Middle frontal gyrus (tissue), 1 donor: Measurements from ENCODE around the gene AGBL4.
"Not testable (repeated sequence)": the region's sequence is repeated elsewhere in the genome, so short reads cannot be mapped to it uniquely, and the experiment has no call there.

Experiments used
- DNase-seq: peaks from one replicate; pipeline ENCODE4 v3.0.0-alpha.2; 2015; ENCODE audit warnings: low spot score; ENCODE audit errors: extremely low spot score

The AGBL4 gene

DNA sequence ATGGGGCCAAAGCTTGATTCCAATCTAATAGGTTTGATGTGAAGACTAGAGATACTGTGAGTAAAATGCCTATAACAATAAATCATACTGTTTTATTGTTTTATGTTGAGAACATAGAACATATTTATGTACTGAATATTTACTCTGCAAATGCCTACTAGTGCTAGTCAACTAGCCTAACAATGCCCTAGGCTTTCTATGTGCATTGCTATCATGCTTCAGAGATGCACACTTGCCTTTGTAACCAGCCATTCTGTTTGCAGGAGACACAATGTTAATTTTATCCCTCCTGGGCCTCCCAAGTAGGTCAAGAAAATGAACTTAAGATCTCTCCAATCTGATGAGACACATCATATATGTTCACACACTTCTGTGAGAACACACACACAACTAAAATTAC lies 716.3 kb downstream of the AGBL4 start:
- DNase-seq = no peak

DNA sequence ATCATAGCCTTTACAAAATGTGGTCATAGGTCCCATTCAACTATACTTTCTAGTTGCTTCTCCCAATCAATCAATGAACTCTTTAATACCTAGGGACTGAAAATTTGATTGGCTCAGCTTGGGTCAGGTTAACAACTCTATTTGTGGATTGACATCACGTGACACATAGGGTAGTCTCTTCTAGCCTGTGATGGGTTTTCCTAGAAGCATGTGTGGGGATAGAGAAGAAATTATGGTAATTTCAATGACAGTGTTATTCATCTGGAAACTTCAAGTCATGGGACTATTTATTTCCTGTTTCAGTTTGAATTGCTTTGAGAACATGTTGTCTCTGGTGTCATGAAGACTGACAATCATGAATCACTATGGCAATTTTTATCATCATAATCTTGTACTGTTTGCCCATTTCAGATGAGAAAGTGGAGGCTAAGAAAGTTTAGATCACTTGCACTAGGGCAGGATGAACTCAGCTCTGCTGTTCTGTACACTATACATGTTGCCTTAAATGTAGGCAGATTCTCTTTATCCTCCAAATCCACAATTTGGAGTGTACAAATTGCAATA lies 717.2 kb downstream of the AGBL4 start:
- DNase-seq = no peak

DNA sequence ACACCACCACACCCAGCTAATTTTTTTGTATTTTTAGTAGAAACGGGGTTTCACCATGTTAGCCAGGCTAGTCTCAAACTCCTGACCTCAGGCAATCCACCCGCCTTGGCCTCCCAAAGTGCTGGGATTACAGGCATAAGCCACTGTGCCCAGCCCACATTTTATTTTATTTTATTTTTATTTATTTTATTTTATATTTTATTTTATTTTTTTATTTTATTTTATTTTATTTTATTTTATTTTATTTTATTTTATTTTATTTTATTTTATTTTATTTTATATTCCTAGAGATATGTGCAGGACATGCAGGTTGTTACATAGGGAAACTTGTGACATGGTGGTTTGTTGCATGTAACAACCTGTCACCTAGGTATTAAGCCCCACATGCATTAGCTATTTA lies 721.4 kb downstream of the AGBL4 start:
- not testable (repeated sequence) for DNase-seq

DNA sequence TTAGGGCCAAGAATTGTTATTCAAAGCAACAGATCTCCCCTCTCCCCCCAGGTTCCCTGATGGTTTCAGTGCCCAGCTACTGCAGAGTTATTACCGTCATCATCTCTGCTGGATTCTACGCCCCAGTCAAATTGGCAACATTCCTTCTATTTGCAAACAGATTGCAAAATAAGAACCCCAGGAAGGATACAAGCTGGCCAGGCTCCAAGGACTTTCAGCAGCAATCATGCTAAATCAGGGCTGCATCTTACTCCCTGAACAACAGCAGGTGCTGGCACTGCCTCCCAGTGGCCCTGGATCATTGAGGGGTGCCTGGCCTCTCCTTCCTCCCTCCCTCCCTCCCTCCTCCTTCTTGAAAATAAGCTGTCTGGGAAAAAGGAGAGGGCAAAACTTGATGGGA lies 725.5 kb downstream of the AGBL4 start:
- no peak for DNase-seq

DNA sequence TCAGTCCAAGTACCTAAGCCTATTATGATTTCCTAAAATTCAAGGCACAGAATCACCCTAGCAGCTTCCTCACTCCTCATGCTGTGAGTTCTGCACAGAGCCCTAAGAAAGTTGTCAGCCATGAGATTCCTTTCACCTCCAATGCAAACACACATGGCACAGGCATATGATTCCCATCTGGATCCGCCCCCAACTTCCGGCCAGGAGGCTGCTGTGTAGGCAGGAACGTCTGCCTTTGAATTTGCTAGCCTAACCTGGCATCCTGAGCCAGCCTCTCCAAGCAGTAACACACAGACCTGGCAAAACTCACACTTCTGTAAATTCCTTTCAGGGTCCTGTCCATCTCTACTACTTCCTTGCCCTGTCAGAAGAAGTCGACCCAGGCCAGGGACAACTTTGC lies 726.0 kb downstream of the AGBL4 start:
- no peak for DNase-seq

DNA sequence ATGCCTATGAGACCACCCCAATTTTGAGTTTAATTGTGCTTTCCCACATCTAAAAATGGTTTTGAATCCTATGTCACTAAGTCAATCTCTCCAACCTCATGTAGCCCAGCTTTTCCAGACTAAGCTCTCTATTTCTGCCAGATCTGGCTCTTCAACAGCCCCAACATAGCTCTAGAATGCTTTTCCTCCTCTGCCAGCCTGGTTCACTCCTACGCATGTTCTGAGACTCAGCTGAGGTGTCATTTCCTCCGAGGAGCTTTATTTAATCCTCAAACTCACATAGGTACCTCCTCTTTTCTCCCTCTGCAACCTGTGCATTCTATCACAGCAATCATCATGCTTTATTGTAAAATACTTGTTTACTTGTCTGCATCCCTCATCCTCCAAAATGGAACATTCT lies 729.2 kb downstream of the AGBL4 start:
- DNase-seq = no peak

DNA sequence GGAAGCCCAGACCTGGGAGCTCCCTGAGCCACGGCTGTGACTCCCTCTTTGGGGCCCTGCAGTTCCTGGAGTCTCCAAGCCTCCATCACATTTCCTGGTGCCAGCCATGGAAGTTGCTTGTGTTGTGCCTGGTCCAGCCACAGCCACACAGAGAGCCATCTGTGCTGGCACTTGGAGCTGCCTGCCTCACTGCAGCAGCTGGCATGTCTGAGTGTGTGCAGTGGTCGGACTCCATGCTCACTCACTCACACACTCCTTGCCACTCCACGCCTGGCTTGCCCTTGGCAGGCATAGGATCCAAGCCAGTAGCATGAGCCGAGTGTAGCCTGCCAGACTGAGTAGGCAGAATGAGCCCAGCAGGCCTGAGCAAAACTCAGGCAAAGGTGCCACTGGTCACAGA lies 730.7 kb downstream of the AGBL4 start:
- no peak for DNase-seq

DNA sequence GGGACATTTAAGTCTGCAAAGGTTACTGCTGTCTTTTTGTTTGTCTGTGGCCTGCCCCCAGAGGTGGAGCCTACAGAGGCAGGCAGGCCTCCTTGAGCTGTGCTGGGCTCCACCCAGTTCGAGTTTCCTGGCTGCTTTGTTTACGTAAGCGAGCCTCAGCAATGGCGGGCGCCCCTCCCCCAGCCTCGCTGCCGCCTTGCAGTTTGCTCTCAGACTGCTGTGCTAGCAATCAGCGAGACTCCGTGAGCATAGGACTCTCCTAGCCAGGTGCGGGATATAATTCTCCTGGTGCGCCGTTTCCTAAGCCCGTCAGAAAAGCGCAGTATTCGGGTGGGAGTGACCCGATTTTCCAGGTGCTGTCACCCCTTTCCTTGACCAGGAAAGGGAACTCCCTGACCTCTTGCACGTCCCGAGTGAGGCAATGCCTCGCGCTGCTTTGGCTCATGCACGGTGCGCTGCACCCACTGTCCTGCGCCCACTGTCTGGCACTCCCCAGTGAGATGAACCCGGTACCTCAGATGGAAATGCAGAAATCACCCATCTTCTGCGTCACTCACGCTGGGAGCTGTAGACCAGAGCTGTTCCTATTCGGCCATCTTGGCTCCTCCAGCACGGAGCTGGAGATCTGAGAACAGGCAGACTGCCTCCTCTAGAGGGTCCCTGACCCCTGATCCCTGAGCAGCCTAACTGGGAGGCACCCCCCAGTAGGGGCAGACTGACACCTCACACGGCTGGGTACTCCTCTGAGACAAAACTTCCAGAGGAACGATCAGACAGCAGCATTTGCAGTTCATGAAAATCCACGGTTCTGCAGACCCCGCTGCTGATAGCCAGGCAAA lies 766.3 kb downstream of the AGBL4 start:
- not testable (repeated sequence) for DNase-seq

DNA sequence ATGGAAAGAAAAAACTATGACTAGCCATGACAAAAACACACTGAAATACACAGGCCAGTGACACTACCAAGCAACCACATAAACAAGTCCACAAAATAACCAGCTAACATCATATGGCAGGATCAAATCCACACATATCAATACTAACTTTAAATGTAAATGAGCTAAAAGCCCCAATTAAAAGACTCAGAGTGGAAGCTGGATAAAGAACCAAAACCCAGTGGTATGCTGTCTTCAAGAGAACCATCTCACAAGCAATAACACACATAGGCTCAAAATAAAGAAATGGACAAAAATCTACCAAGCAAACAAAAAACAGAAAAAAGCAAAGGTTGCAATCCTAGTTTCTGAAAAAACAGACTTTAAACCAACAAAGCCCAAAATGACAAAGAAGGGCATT lies 770.8 kb downstream of the AGBL4 start:
- DNase-seq = no peak

DNA sequence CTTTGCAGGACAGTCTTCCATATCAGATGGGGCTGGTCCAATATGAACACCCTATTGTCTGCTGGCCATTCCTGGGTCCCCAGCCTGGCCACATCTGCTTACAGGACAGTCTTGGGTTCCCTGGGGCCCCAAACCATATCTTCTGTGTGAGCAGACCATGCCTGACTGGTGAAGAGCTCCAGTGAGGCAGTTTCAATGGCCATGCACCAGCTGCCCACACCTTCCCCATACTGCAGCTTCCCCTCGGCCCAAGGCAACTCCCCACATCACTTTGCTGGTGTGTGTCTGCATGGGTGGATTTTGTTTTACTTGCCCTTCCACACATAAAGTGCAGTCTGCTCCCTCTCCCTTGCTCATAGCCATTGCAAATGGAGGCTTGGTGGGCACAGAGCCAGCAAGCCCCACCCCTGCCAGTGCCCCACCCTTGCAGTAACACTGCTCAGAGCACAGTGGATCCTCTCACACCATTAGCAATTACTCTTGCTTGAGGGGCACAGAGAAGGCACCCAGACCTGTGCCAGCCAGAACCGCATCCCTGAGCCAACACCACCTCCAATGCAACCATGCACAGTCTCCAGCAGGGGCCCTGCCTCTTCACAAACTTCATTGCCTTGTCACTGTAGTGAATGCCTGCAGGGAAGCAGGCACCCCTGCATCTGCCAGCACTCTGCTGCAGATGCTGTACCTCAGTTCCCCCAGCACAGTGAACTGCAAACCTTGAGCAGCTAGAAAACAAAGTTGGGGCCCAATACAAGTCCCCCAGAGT lies 772.6 kb downstream of the AGBL4 start:
- no peak for DNase-seq

DNA sequence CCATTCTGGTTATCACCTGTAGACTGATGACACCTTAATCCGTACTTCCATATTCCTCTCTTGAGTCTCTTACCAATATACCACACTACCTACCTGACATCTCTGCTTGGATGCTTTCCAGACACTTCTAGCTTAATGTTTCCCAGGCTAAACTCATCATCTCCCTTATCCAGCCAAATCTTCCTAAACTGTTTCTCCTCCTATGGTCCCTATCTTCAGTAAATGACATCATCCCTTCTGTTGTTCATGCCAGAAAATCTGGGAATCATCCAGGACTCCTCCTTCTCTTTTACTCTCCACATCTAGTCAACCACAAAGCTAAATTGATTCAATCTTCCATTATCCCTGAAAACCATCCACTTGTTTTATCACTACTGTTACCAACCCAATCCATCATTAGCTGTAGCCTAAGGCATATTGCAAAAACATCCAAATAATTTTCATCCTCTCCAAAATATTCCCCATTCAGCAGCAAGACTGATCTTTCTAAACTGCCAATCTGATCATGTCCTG lies 783.0 kb downstream of the AGBL4 start:
- no peak for DNase-seq

DNA sequence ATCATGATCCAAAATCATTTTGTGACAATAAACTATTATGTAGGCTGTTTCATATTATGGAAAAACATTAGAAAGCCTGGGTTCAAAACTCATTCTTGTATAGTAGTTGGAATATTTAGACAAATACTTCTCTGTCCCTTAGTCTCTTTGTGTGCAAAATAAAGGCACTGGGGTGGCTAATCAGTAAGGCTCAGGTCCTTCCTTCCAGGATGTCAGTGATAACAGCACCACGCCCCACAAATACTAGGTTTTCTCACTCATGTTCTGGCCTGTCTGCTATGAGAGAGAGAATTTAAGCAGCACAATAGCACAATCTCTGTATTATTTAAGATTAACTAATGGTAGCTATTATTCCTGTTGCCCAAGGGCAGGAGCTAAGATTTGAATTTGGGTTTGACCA lies 788.8 kb downstream of the AGBL4 start:
- no peak for DNase-seq

DNA sequence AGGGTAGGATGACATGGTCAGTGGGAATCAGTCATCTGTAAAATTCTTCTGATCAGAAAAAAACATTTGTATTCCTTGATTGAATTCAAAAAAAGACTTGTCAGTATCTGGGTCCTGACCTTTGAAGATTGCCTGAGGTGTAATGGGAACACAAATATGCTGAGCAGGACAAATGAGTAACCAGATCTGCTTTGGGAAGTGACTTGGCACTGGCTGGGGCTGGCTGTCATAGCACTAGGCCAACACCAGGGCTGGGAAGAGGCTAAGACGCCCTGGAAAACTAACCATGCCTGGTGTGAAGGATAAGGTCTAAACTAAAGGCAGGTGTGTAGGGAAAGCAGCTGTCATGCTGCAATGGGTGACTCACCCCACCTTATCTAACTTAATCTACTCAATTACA lies 794.2 kb downstream of the AGBL4 start:
- DNase-seq = no peak

DNA sequence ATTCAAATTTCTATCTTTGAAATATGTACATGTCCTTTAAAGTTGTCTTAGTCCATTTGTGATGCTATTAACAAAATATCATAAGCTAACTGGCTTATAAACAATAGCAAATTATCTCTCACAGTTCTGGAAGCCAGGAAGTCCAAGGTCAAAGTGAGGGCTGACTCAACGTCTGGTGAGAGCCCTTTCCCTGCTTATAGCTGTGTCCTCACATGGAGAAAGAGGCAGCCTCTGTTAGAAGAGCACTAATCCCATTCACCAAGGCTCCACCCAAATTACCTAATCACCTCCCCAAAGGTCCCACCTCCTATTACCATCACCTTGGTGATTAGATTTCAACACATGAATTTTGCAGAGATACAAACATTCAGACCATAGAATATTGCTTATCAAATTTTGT lies 797.0 kb downstream of the AGBL4 start:
- no peak for DNase-seq

DNA sequence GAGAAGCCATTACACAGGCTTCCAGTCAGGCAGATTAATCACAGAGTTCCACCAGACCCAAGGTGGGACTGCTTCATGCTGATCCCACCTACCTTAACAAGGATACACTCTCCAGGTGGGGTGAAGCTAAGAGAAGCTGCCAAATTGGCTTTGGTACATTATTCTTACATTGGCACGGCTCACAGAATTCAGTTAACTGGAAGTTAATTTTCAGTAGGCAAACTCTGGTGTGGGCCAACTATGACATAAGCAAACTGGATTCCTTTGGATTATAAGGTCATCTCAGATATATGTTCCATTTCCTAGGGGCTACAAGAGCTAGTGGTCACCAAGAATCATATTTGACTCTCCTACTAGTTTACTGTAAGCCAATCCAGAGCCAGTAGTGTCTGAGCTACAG lies 798.3 kb downstream of the AGBL4 start:
- no peak for DNase-seq

DNA sequence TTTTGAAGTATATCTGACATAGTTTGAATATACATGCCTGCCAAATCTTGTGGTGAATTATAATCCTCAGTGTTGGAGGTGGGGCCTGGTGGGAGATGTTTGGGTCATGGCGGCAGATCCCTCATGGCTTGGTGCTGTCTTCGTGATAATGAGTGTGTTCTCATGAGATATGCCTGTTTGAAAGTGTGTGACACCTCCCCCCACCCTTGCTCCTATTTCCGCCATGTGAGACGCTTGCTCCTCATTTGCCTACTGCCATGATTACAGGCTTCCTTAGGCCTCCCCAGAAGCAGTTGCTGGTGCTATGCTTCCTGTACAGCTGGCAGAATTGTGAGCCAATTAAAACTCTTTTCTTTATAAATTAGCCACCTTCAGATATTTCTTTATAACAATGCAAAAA lies 810.5 kb downstream of the AGBL4 start:
- no peak for DNase-seq

DNA sequence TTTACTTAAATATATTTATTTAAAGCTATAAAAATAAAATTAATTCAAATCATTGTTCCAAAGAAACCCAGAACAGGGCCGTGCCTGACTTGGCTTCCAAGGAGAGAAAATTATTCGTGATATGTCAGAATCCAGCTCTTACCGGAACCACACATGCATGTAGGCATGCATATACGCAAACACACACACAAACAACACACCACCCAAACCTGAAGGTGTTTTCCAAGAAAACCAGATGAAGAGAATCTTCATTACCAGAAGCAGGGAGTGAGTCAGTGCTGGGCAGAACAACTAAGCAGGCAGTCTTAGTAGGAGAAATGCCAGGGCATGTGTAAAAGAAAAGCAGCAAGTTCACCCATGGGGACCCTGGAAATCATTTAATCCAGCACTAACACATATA lies 815.0 kb downstream of the AGBL4 start:
- no peak for DNase-seq

DNA sequence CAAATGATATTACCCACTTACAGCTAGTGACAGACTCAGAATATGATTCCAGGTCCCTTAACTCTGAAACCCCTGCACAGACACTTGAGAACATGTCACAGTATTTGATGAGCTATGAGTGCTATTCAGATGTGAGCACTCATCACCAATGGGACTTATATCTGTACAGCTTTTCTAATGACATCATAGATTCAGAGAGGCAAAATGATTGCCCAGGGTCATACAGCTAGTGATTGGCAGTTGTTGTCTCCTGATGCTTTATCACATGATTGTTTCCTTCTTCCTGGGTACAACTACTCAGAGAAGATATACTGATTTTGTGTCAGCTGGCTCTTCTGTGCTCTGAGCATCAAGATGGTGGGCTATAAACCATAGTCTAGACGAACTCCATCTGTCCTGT lies 819.0 kb downstream of the AGBL4 start:
- DNase-seq = no peak

DNA sequence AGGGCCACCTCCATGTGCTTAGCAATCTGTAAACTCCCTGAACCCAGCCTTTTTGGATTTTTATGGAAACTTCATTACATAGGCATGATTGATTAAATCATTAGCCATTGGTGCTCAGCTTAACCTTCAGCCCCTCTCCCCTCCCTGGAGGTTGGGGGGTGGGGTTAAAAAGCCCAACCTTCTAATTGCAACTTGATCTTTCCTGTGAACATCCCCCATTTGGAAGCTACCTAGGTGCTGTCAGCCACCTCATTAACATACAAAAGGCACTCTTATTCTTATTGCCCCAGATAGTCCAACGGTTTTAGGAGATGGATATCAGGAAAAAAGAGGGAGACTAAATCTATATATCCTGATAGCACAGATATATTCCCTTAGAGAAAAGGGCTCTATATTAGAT lies 823.0 kb downstream of the AGBL4 start:
- no peak for DNase-seq

DNA sequence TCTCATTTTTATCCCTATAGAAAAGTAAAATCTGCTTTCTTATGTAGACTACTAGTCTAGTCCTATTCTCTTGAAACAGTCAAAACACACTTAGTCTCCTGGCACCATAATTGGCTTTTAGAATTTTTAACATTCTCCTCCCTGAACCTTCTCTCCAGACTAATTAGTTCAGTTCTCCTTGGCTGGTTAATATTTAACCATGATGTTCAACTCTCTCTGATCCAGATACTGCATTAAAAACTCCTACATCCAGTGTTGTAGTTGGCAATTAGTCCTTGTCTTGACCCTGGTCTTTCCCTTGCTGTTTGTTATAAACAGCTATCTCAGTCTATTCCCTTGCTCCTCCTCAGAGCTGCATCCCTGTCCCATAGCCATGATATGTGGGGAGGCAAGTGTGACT lies 824.2 kb downstream of the AGBL4 start:
- no peak for DNase-seq

DNA sequence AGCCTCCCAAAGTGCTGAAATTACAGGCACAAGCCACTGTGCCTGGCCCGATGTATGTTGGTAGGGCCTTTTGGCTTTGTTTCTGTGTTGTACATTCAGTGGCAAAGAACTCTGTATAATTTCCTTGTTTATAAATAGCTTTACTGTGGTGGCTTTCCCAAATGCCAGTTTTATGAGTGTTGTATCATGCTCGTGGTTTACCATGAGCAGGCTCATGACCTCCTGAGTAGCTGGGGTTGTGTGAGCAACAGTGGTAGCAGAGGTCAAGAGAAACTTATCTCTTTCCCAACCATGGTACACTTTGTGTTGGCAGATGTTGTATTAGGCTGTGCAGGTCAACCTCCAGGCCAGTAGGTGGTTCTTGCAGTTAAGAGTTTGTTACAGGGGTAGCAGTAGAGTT lies 826.7 kb downstream of the AGBL4 start:
- DNase-seq = no peak

DNA sequence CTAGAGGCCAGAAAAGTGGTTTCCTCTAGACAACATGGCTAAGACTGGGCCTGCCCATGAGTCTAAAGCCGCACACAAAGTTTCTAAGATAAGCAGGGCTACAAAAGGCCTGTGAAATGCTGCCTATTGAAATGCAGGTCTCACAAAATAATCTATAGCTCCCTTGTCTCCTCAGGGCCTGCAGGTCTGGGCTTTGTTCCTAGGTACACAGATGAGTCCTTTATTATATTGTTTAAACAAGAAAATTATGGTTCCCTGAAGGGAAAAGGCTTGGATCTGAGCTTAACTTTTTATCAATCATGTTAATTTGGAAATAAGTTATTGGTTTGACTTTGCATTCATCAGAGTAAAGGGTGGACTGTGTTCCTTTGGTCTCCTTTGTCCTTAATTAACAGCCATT lies 833.6 kb downstream of the AGBL4 start:
- no peak for DNase-seq
